ENCODE measurements around the gene DDX1.

- TF ChIP-seq, protein P1, sequence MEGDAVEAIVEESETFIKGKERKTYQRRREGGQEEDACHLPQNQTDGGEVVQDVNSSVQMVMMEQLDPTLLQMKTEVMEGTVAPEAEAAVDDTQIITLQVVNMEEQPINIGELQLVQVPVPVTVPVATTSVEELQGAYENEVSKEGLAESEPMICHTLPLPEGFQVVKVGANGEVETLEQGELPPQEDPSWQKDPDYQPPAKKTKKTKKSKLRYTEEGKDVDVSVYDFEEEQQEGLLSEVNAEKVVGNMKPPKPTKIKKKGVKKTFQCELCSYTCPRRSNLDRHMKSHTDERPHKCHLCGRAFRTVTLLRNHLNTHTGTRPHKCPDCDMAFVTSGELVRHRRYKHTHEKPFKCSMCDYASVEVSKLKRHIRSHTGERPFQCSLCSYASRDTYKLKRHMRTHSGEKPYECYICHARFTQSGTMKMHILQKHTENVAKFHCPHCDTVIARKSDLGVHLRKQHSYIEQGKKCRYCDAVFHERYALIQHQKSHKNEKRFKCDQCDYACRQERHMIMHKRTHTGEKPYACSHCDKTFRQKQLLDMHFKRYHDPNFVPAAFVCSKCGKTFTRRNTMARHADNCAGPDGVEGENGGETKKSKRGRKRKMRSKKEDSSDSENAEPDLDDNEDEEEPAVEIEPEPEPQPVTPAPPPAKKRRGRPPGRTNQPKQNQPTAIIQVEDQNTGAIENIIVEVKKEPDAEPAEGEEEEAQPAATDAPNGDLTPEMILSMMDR (IDR thresholded peaks at IDR 0.05), result no peak
- TF ChIP-seq EZH2 (IDR thresholded peaks at IDR 0.05; ENCODE audit: borderline replicate concordance, insufficient read depth, low read depth, low read length, poor library complexity, severe bottlenecking), result no peak
Measured at GRCh38 chr2:15647622-15648590, 56.2 kb downstream of the DDX1 start.
